Osteoblast (primary cell): Measurements from ENCODE around the gene PCDH15. TPM values are rescaled to one million over a fixed set of nuclear protein-coding genes. Genes with fewer than 3 reads are reported as not detected.
A peak's percentile ranks its signal among the peaks of the same experiment; 100 is the strongest.

ENCODE experiments used
- DNase-seq: peaks from one replicate; pipeline ENCODE4 v3.0.0; 2011; ENCODE audit warnings: low spot score, mixed read lengths; ENCODE audit not compliant: insufficient read length; ENCODE audit errors: missing footprints
- H2AFZ ChIP-seq: 2 replicates; pipeline ENCODE4 v1.6.0; 2011; ENCODE audit warnings: mild to moderate bottlenecking, low read length
- H3K27ac ChIP-seq: 2 replicates; pipeline ENCODE4 v1.5.1; 2011; ENCODE audit warnings: mild to moderate bottlenecking, low read depth, low read length, moderate library complexity
- H3K27me3 ChIP-seq: 2 replicates; pipeline ENCODE4 v1.6.0; 2012; ENCODE audit warnings: mild to moderate bottlenecking, control low read depth, inconsistent platforms, low read length, moderate library complexity; ENCODE audit not compliant: insufficient read depth
- H3K36me3 ChIP-seq: 2 replicates; pipeline ENCODE4 v1.5.1; 2011; ENCODE audit warnings: mild to moderate bottlenecking, low read length, control low read depth, moderate library complexity; ENCODE audit not compliant: insufficient read depth
- H3K4me1 ChIP-seq: 2 replicates; pipeline ENCODE4 v1.5.1; 2011; ENCODE audit warnings: mild to moderate bottlenecking, low read length, control low read depth, moderate library complexity; ENCODE audit not compliant: insufficient read depth
- H3K4me2 ChIP-seq: 2 replicates; pipeline ENCODE4 v1.6.0; 2011; ENCODE audit warnings: mild to moderate bottlenecking, low read length; ENCODE audit not compliant: insufficient read depth
- H3K4me3 ChIP-seq: fragments of 200-600 bp; sonication (generic); 3 replicates; pipeline ENCODE4 v1.5.1; 2012; ENCODE audit warnings: mild to moderate bottlenecking, low read length, inconsistent platforms; ENCODE audit not compliant: insufficient read depth
- H3K79me2 ChIP-seq: 2 replicates; pipeline ENCODE4 v1.6.0; 2012; ENCODE audit warnings: mild to moderate bottlenecking, low read length, control low read depth, inconsistent platforms; ENCODE audit not compliant: insufficient read depth
- H3K9me3 ChIP-seq: 2 replicates; pipeline ENCODE4 v1.5.1; 2011; ENCODE audit warnings: low read depth, low read length, control low read depth
- H4K20me1 ChIP-seq: 2 replicates; pipeline ENCODE4 v1.6.0; 2012; ENCODE audit warnings: mild to moderate bottlenecking, low read length, control low read depth; ENCODE audit not compliant: insufficient read depth
- total RNA-seq: library from RNA; depleted of rRNA; stranded (reverse); fragments of >200 nt; gene quantifications from 2 replicates; pipeline ENCODE4 v1.2.3, GENCODE V29; 2012
- TF ChIP-seq, protein P1 (sequence below): IDR thresholded peaks from 2 replicates; pipeline ENCODE4 v1.5.1; 2011; ENCODE audit warnings: mild to moderate bottlenecking, low read depth, low read length, moderate library complexity; ENCODE audit errors: extremely low read depth

Gene PCDH15
- total RNA-seq, 1 donor = not detected

DNA sequence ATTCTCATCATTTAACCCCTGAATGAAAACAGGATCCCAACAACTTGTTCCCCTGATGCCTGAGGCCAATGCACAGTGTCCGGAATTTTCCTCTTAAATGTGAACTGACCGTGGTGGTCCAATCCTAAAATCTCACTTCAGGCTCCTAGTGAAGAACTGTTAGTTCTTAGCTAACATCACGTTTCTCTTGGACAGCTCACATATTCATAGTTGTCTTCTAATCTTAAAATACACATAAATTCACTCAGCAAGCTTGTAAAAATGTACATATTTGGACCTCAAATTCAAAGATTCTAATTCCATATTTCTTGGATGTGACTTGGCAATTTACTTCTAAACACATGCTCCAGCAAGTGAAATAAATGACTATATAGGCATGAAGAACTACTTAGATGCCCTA, 297.2 kb downstream of the PCDH15 start:
- no peak overlapping the region for H3K4me3 ChIP-seq
- DNase-seq = no peak
- TF ChIP-seq, protein P1, sequence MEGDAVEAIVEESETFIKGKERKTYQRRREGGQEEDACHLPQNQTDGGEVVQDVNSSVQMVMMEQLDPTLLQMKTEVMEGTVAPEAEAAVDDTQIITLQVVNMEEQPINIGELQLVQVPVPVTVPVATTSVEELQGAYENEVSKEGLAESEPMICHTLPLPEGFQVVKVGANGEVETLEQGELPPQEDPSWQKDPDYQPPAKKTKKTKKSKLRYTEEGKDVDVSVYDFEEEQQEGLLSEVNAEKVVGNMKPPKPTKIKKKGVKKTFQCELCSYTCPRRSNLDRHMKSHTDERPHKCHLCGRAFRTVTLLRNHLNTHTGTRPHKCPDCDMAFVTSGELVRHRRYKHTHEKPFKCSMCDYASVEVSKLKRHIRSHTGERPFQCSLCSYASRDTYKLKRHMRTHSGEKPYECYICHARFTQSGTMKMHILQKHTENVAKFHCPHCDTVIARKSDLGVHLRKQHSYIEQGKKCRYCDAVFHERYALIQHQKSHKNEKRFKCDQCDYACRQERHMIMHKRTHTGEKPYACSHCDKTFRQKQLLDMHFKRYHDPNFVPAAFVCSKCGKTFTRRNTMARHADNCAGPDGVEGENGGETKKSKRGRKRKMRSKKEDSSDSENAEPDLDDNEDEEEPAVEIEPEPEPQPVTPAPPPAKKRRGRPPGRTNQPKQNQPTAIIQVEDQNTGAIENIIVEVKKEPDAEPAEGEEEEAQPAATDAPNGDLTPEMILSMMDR = no peak
- H3K4me2 ChIP-seq = no peak overlapping the region
- no peaks in the 10 kb centered on the region for H3K27me3 ChIP-seq
- H3K4me1 ChIP-seq = no peaks in the 10 kb centered on the region
- H3K9me3 ChIP-seq = no peaks in the 10 kb centered on the region
- H3K27ac ChIP-seq = no peak overlapping the region
- H4K20me1 ChIP-seq = no peaks in the 10 kb centered on the region
- H2AFZ ChIP-seq = no peak overlapping the region
- no peaks in the 10 kb centered on the region for H3K79me2 ChIP-seq
- H3K36me3 ChIP-seq = no peaks in the 10 kb centered on the region

DNA sequence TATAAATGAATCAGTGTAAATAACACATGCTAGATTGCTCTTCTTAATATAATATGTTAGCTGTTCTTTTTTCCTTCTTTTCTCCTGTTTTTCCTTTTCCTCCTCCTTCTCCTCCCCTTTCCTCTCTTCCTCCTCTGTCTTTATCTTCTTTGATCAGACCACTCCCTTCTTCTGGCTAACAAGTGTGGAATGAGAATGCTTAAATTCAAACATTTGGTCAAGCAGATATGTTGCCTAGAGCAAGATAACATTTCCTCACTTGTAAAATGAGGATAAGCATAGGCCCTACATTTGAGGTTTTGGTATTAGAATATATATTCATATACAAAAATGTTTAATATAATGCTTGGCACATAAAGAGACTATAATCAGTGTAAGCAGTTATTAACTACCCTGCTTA, 299.1 kb downstream of the PCDH15 start:
- Histone ChIP-seq H3K4me3 (no peak overlapping the region), H3K27me3 (no peaks in the 10 kb centered on the region), H3K36me3 (no peaks in the 10 kb centered on the region), H4K20me1 (no peaks in the 10 kb centered on the region), H3K9me3 (peaks cover under 1% of the 10 kb centered on the region), H3K4me1 (no peaks in the 10 kb centered on the region), H3K79me2 (no peaks in the 10 kb centered on the region), H3K27ac (no peak overlapping the region), H2AFZ (no peak overlapping the region), H3K4me2 (no peak overlapping the region)
- TF ChIP-seq, protein P1 = no peak
- DNase-seq = no peak

DNA sequence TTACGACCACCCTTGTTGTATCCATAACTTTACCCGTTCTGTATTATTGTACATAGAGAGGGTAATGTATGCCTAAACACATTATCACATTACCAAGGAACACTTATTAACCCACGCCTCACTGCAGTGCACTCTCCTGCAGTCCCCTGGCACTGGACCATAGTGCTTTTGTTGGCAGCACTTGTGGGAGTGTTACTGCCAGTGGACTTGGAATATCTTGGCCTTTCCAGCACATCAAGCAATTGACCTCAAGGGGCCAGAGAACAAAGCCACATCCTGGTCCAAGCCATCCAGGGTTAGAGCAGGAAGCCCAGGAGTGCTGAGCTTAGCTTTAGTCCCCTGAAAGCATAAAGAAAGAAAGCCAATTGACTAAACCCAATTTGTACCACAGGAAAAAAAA, 304.2 kb downstream of the PCDH15 start:
- no peaks in the 10 kb centered on the region for H3K4me1 ChIP-seq
- TF ChIP-seq, protein P1 = no peak
- H3K4me3 ChIP-seq = no peak overlapping the region
- no peak overlapping the region for H3K27ac ChIP-seq
- H3K9me3 ChIP-seq = peaks cover 2% of the 10 kb centered on the region
- H3K4me2 ChIP-seq = no peak overlapping the region
- H3K27me3 ChIP-seq = no peaks in the 10 kb centered on the region
- no peaks in the 10 kb centered on the region for H3K79me2 ChIP-seq
- H4K20me1 ChIP-seq = no peaks in the 10 kb centered on the region
- H2AFZ ChIP-seq = no peak overlapping the region
- no peaks in the 10 kb centered on the region for H3K36me3 ChIP-seq
- no peak for DNase-seq

DNA sequence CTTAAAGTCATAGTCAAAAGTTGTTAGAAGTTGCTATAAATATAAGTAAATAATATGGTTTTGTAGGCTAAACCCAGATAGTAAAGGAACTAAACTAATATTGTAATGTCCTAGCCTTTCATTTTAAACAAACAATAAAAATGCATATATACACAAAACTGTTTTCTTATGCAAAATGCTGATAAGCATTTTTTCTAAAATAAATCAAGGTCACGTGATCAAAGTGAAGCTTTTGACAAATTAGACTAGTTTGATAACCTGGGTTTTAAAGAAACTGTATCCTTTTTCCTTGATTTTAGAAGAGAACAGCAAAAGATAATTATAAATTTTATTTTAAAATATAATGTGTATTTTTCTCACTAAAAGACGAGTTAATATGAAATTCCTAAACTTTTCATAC, 313.3 kb downstream of the PCDH15 start:
- TF ChIP-seq, protein P1 = no peak
- Histone ChIP-seq H3K27me3 (no peaks in the 10 kb centered on the region), H3K4me1 (no peaks in the 10 kb centered on the region), H3K79me2 (no peaks in the 10 kb centered on the region), H3K9me3 (no peaks in the 10 kb centered on the region), H3K4me2 (no peak overlapping the region), H3K27ac (no peak overlapping the region), H2AFZ (no peak overlapping the region), H3K36me3 (no peaks in the 10 kb centered on the region), H4K20me1 (no peaks in the 10 kb centered on the region), H3K4me3 (no peak overlapping the region)
- DNase-seq = peak; percentile 39
